ENCODE measurements around the gene HIVEP1.

HIVEP1 gene

GRCh38 chr6:12020187-12020791, 8.2 kb downstream of the HIVEP1 start:
- DNase-seq (ENCODE audit: low spot score), result no peak

- DNase-seq (ENCODE audit: low spot score), result no peak
These were observed 10.4 kb downstream of the HIVEP1 start for GRCh38 chr6:12022481-12022880.

- no peak for DNase-seq (ENCODE audit: low spot score)
These were observed 10.9 kb downstream of the HIVEP1 start for GRCh38 chr6:12022953-12023388.

GRCh38 chr6:12024216-12024615, 12.1 kb downstream of the HIVEP1 start:
- no peak for DNase-seq (ENCODE audit: low spot score)

- no peak for DNase-seq (ENCODE audit: low spot score)
These were observed 12.8 kb downstream of the HIVEP1 start for GRCh38 chr6:12024699-12025434.

GRCh38 chr6:12026120-12026519, 14.0 kb downstream of the HIVEP1 start:
- DNase-seq (ENCODE audit: low spot score), result no peak

GRCh38 chr6:12026833-12027232, 14.7 kb downstream of the HIVEP1 start:
- no peak for DNase-seq (ENCODE audit: low spot score)

- DNase-seq (ENCODE audit: low spot score), result no peak
These were observed 16.1 kb downstream of the HIVEP1 start for GRCh38 chr6:12028213-12028612.

GRCh38 chr6:12029979-12030737, 18.0 kb downstream of the HIVEP1 start:
- no peak for DNase-seq (ENCODE audit: low spot score)

- no peak for DNase-seq (ENCODE audit: low spot score)
These were observed 19.0 kb downstream of the HIVEP1 start for GRCh38 chr6:12030993-12031550.

- DNase-seq (ENCODE audit: low spot score), result no peak
These were observed 20.9 kb downstream of the HIVEP1 start for GRCh38 chr6:12032783-12033573.

- no peak for DNase-seq (ENCODE audit: low spot score)
These were observed 21.7 kb downstream of the HIVEP1 start for GRCh38 chr6:12033770-12034169.

GRCh38 chr6:12034349-12034748, 22.2 kb downstream of the HIVEP1 start:
- DNase-seq (ENCODE audit: low spot score), result no peak

GRCh38 chr6:12034837-12035236, 22.7 kb downstream of the HIVEP1 start:
- no peak for DNase-seq (ENCODE audit: low spot score)

- DNase-seq (ENCODE audit: low spot score), result no peak
These were observed 24.7 kb downstream of the HIVEP1 start for GRCh38 chr6:12036766-12037165.

GRCh38 chr6:12037798-12038197, 25.7 kb downstream of the HIVEP1 start:
- no peak for DNase-seq (ENCODE audit: low spot score)

GRCh38 chr6:12039540-12040459, 27.7 kb downstream of the HIVEP1 start:
- DNase-seq (ENCODE audit: low spot score), result no peak

- DNase-seq (ENCODE audit: low spot score), result no peak
These were observed 35.2 kb downstream of the HIVEP1 start for GRCh38 chr6:12047304-12047703.

- no peak for DNase-seq (ENCODE audit: low spot score)
These were observed 35.8 kb downstream of the HIVEP1 start for GRCh38 chr6:12047792-12048432.

- no peak for DNase-seq (ENCODE audit: low spot score)
These were observed 36.5 kb downstream of the HIVEP1 start for GRCh38 chr6:12048609-12049008.

Data from HuH-7.5 (cell line).